OCI-LY7 (cell line): ENCODE data around the gene RASGRP3. TPM values are rescaled to one million over a fixed set of nuclear protein-coding genes. Genes with fewer than 3 reads are reported as not detected.

ENCODE experiments used
- BruUV-seq: library from RNA; stranded (reverse); fragments of 400-500 nt; replicated peaks from 2 replicates; lab custom pipeline; 2021; lab: Mats Ljungman, UMichigan
- CTCF ChIA-PET: fragments of 300-600 bp; sonication (Branson Sonifier 250); formaldehyde crosslinking; loops from one replicate; lab custom pipeline; 2022; ENCODE audit warnings: antibody characterized with exemption; ENCODE audit not compliant: unreplicated experiment; lab: Charles Lee
- POLR2A ChIA-PET: fragments of 300-600 bp; sonication (Branson Sonifier 250); formaldehyde crosslinking; loops from one replicate; lab custom pipeline; 2022; ENCODE audit warnings: antibody characterized with exemption; lab: Charles Lee
- DNase-seq: peaks from one replicate; pipeline ENCODE4 v3.0.0-alpha.2; 2015; ENCODE audit warnings: low spot score
- H2AFZ ChIP-seq: fragments of 200-600 bp; sonication (generic), shearing (Covaris generic); 2 replicates; pipeline ENCODE4 v1.6.1; 2014; ENCODE audit warnings: mild to moderate bottlenecking, antibody characterized with exemption, low read length, moderate library complexity
- H3K27ac ChIP-seq: fragments of 200-600 bp; sonication (generic); 2 replicates; pipeline ENCODE4 v1.5.1; 2014; ENCODE audit warnings: mixed run types, low read depth, mild to moderate bottlenecking, moderate library complexity, low read length, inconsistent platforms; ENCODE audit not compliant: poor library complexity, severe bottlenecking
- H3K36me3 ChIP-seq: fragments of 200-600 bp; sonication (generic); 2 replicates; pipeline ENCODE4 v1.6.1; 2014; ENCODE audit warnings: mild to moderate bottlenecking, antibody characterized with exemption, low read length, moderate library complexity, mixed read lengths; ENCODE audit not compliant: insufficient read depth
- H3K4me1 ChIP-seq: fragments of 200-600 bp; sonication (generic); 2 replicates; pipeline ENCODE4 v1.5.1; 2014; ENCODE audit warnings: mild to moderate bottlenecking, low read length; ENCODE audit not compliant: insufficient read depth, poor library complexity, severe bottlenecking
- H3K4me2 ChIP-seq: fragments of 200-600 bp; sonication (generic); 2 replicates; pipeline ENCODE4 v1.6.1; 2014; ENCODE audit warnings: mild to moderate bottlenecking, low read length
- H3K4me3 ChIP-seq: fragments of 200-600 bp; sonication (generic); 2 replicates; pipeline ENCODE4 v1.5.1; 2014; ENCODE audit warnings: mild to moderate bottlenecking, low read depth, low read length; ENCODE audit not compliant: poor library complexity, severe bottlenecking
- H3K79me2 ChIP-seq: fragments of 200-600 bp; sonication (generic); 2 replicates; pipeline ENCODE4 v1.6.1; 2016; ENCODE audit warnings: low read depth, mild to moderate bottlenecking, low read length, moderate library complexity, mixed read lengths; ENCODE audit not compliant: insufficient read depth
- H3K9me2 ChIP-seq: fragments of 200-600 bp; sonication (generic); 2 replicates; pipeline ENCODE4 v1.6.1; 2016; ENCODE audit warnings: mild to moderate bottlenecking, low read length, mixed read lengths; ENCODE audit not compliant: insufficient read depth
- H3K9me3 ChIP-seq: fragments of 200-600 bp; sonication (generic); 2 replicates; pipeline ENCODE4 v1.6.1; 2014; ENCODE audit warnings: mild to moderate bottlenecking, mixed run types, low read length, mixed read lengths
- H4K20me1 ChIP-seq: fragments of 200-600 bp; sonication (generic); 2 replicates; pipeline ENCODE4 v1.6.1; 2014; ENCODE audit warnings: mild to moderate bottlenecking, antibody characterized with exemption, low read length, moderate library complexity, mixed read lengths; ENCODE audit not compliant: insufficient read depth
- EZH2phosphoT487 ChIP-seq: fragments of 200-600 bp; sonication (generic); IDR thresholded peaks from 2 replicates; pipeline ENCODE4 v1.6.1; 2018; ENCODE audit warnings: low read depth, borderline replicate concordance, mild to moderate bottlenecking, mixed run types, antibody characterized with exemption, low read length, moderate library complexity, mixed read lengths
- intact Hi-C: fragments of 100-400 bp; cut with micrococcal nuclease; formaldehyde crosslinking; loops from one replicate; pipeline ENCODE4 v1.10.0; 2022; ENCODE audit not compliant: unreplicated experiment
- total RNA-seq, 2 experiments: library from RNA; depleted of rRNA in 1 of 2; stranded (reverse); fragments of >200 nt in 1 of 2; shearing (Covaris generic) in 1 of 2; gene quantifications; 2 replicates each; pipeline ENCODE4 v1.2.3, GENCODE V29; 2014 to 2022
- TF ChIP-seq, protein P1 (sequence below): fragments of 200-600 bp; sonication (generic); conservative IDR thresholded peaks from 2 replicates; pipeline ENCODE4 v1.5.1; 2014; ENCODE audit warnings: mild to moderate bottlenecking, antibody characterized with exemption, low read length, moderate library complexity, mixed read lengths

RASGRP3 gene
- total RNA-seq, 2 experiments from 2014 or later, result 5.1 to 8.7 TPM

- Histone ChIP-seq H3K4me1 (no peaks in the 10 kb centered on the region), H3K9me2 (no peaks in the 10 kb centered on the region), H3K4me2 (no peak overlapping the region), H3K9me3 (no peaks in the 10 kb centered on the region), H2AFZ (no peak overlapping the region), H3K4me3 (no peak overlapping the region), H3K36me3 (no peaks in the 10 kb centered on the region), H3K79me2 (no peaks in the 10 kb centered on the region), H3K27ac (no peak overlapping the region), H4K20me1 (no peaks in the 10 kb centered on the region)
- intact Hi-C loops, result no loop called here
- no TSS peak for BruUV-seq
- CTCF ChIA-PET, result interaction anchor here (0.6 kb wide), 1 partner anchor 193 kb away, joined by 4 read pairs; no protein-coding TSS in a partner anchor
- no peak for DNase-seq
- no peak for TF ChIP-seq EZH2phosphoT487
- TF ChIP-seq, protein P1, sequence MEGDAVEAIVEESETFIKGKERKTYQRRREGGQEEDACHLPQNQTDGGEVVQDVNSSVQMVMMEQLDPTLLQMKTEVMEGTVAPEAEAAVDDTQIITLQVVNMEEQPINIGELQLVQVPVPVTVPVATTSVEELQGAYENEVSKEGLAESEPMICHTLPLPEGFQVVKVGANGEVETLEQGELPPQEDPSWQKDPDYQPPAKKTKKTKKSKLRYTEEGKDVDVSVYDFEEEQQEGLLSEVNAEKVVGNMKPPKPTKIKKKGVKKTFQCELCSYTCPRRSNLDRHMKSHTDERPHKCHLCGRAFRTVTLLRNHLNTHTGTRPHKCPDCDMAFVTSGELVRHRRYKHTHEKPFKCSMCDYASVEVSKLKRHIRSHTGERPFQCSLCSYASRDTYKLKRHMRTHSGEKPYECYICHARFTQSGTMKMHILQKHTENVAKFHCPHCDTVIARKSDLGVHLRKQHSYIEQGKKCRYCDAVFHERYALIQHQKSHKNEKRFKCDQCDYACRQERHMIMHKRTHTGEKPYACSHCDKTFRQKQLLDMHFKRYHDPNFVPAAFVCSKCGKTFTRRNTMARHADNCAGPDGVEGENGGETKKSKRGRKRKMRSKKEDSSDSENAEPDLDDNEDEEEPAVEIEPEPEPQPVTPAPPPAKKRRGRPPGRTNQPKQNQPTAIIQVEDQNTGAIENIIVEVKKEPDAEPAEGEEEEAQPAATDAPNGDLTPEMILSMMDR, result no peak
- POLR2A ChIA-PET, result interaction anchor here (1.6 kb wide), 1 partner anchor 32 kb away, joined by 5 read pairs; no protein-coding TSS in a partner anchor
Measured at GRCh38 chr2:33433279-33434235, 42.9 kb upstream of the RASGRP3 start.

DNA sequence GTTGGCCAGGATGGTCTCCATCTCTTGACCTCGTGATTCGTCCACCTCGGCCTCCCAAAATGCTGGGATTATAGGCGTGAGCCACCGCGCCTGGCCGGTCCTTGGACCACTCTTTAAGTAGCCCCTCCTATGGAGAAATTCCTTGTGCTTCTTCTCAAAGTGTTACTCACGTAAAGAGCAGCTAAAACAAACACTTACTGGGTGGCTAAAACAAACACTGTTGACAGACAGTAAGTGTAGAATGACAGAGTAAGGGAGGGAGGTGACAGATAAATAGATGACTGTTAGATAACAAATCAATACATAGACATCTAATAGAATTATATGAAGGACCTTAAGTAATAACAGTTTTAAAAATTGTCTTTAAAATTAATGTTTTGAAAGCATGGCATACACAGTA, 40.9 kb upstream of the RASGRP3 start:
- Histone ChIP-seq H3K4me3 (no peak overlapping the region), H3K79me2 (no peaks in the 10 kb centered on the region), H3K27ac (no peak overlapping the region), H4K20me1 (no peaks in the 10 kb centered on the region), H3K4me2 (no peak overlapping the region), H3K9me3 (no peaks in the 10 kb centered on the region), H2AFZ (no peak overlapping the region), H3K9me2 (no peaks in the 10 kb centered on the region), H3K4me1 (no peaks in the 10 kb centered on the region), H3K36me3 (no peaks in the 10 kb centered on the region)
- CTCF ChIA-PET, result no interaction called here
- TF ChIP-seq EZH2phosphoT487, result no peak
- TF ChIP-seq, protein P1, result no peak
- no TSS peak for BruUV-seq
- intact Hi-C loops, result no loop called here
- DNase-seq, result no peak
- POLR2A ChIA-PET, result no interaction called here

DNA sequence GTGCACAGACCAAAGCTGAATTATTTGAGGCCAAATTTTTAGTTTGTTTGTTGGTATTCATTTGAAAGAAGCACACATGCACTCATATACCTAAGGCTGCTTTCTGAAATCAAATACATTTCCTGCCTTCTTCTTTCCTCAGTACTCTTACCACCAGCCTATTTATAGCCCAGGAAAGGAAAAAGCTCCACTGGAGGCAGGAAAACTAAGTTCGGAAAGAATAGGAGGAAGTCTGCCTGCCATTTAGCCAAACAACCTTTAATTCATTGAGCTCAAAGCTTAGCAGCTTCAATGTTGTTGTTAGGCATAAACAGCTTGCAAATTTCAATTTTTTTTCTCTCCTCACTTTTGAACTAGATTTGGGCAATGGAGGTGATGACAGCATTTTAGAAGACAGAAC, 40.4 kb upstream of the RASGRP3 start:
- Histone ChIP-seq H3K9me3 (no peaks in the 10 kb centered on the region), H3K4me2 (no peak overlapping the region), H3K9me2 (no peaks in the 10 kb centered on the region), H3K27ac (no peak overlapping the region), H3K79me2 (no peaks in the 10 kb centered on the region), H3K36me3 (no peaks in the 10 kb centered on the region), H2AFZ (no peak overlapping the region), H4K20me1 (no peaks in the 10 kb centered on the region), H3K4me3 (no peak overlapping the region), H3K4me1 (no peaks in the 10 kb centered on the region)
- BruUV-seq, result no TSS peak
- ChIA-PET CTCF (no interaction called here), POLR2A (no interaction called here)
- no peak for DNase-seq
- TF ChIP-seq, protein P1, result no peak
- TF ChIP-seq EZH2phosphoT487, result no peak
- intact Hi-C loops, result no loop called here
